Osteocyte (in vitro differentiated cells): ENCODE data around the gene IPO5. TPM values are rescaled to one million over a fixed set of nuclear protein-coding genes. Genes with fewer than 3 reads are reported as not detected.
A peak's percentile ranks its signal among the peaks of the same experiment; 100 is the strongest.

ENCODE experiments used
- DNase-seq: peaks from one replicate; pipeline ENCODE4 v3.0.0; 2021; ENCODE audit warnings: mixed read lengths; ENCODE audit not compliant: unreplicated experiment; ENCODE audit errors: extremely low spot score
- H3K27ac Mint-ChIP-seq: one replicate; pipeline ENCODE4 v1.8.0; 2021; ENCODE audit warnings: mild to moderate bottlenecking, mixed read lengths; ENCODE audit not compliant: unreplicated experiment
- H3K27me3 Mint-ChIP-seq: one replicate; pipeline ENCODE4 v1.8.0; 2021; ENCODE audit warnings: mixed read lengths; ENCODE audit not compliant: unreplicated experiment
- H3K36me3 Mint-ChIP-seq: one replicate; pipeline ENCODE4 v1.8.0; 2021; ENCODE audit warnings: mixed read lengths; ENCODE audit not compliant: unreplicated experiment
- H3K4me1 Mint-ChIP-seq: one replicate; pipeline ENCODE4 v1.8.0; 2021; ENCODE audit warnings: mixed read lengths; ENCODE audit not compliant: unreplicated experiment
- H3K4me3 Mint-ChIP-seq: one replicate; pipeline ENCODE4 v1.8.0; 2021; ENCODE audit warnings: mild to moderate bottlenecking, moderate library complexity, mixed read lengths; ENCODE audit not compliant: unreplicated experiment
- H3K9me3 Mint-ChIP-seq: one replicate; pipeline ENCODE4 v1.8.0; 2021; ENCODE audit warnings: mixed read lengths; ENCODE audit not compliant: unreplicated experiment
- total RNA-seq: library from RNA; stranded (reverse); gene quantifications from 2 replicates; pipeline ENCODE4 v1.2.1, GENCODE V29; 2021
- TF ChIP-seq, protein P1 (sequence below): fragments of 200-600 bp; sonication (generic); IDR thresholded peaks from 2 replicates; pipeline ENCODE4 v1.5.0; 2021; ENCODE audit warnings: antibody characterized with exemption, mild to moderate bottlenecking, moderate library complexity

The IPO5 gene
- total RNA-seq, 1 donor from 2014 or later: 143 TPM

DNA sequence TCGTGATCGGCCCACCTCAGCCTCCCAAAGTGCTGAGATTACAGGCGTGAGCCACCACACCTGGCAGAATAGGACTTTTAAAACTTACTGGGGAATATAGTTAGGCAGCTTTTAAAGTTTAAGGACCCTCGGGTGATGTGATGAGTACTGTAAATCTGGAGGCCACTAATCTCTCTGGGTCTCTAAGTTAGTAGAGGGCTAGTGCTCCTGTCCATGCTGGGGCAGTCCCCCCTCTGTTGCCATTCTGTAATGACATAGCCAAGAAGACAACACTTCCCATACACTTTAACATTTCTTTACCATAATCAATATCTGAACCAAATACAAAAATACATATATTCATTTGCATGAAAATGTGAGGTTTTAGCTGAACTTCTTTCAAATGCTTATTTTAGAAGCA is 65.7 kb downstream of the IPO5 start:
- TF ChIP-seq, protein P1, sequence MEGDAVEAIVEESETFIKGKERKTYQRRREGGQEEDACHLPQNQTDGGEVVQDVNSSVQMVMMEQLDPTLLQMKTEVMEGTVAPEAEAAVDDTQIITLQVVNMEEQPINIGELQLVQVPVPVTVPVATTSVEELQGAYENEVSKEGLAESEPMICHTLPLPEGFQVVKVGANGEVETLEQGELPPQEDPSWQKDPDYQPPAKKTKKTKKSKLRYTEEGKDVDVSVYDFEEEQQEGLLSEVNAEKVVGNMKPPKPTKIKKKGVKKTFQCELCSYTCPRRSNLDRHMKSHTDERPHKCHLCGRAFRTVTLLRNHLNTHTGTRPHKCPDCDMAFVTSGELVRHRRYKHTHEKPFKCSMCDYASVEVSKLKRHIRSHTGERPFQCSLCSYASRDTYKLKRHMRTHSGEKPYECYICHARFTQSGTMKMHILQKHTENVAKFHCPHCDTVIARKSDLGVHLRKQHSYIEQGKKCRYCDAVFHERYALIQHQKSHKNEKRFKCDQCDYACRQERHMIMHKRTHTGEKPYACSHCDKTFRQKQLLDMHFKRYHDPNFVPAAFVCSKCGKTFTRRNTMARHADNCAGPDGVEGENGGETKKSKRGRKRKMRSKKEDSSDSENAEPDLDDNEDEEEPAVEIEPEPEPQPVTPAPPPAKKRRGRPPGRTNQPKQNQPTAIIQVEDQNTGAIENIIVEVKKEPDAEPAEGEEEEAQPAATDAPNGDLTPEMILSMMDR: no peak
- H3K27ac Mint-ChIP-seq: no peak overlapping the region
- no peaks in the 10 kb centered on the region for H3K27me3 Mint-ChIP-seq
- no peak overlapping the region for H3K4me3 Mint-ChIP-seq
- peaks cover 16% of the 10 kb centered on the region for H3K4me1 Mint-ChIP-seq
- no peaks in the 10 kb centered on the region for H3K9me3 Mint-ChIP-seq
- no peak for DNase-seq
- peaks cover 42% of the 10 kb centered on the region for H3K36me3 Mint-ChIP-seq

DNA sequence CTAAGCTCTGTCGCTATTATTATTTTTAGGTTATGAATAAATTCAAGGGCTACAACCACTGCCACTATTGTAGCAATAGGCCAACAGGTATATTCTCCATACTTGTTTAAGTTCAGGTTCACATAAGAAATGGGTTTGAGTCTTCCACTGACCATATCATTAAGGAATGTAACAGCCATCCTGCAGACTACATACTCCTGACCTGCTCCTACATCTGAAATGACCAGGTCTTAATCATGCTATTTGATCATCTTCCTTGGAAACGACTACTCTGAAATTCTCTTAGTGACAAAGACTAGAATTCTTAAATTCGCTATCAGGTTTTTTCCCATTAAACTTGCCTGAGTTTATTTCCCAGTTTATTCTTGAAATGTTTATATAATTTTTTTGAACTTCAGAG is 66.8 kb downstream of the IPO5 start:
- Mint-ChIP-seq H3K36me3 (peaks cover 37% of the 10 kb centered on the region), H3K9me3 (no peaks in the 10 kb centered on the region), H3K4me3 (no peak overlapping the region), H3K27ac (no peak overlapping the region), H3K27me3 (no peaks in the 10 kb centered on the region), H3K4me1 (peaks cover 12% of the 10 kb centered on the region)
- TF ChIP-seq, protein P1: no peak
- no peak for DNase-seq

DNA sequence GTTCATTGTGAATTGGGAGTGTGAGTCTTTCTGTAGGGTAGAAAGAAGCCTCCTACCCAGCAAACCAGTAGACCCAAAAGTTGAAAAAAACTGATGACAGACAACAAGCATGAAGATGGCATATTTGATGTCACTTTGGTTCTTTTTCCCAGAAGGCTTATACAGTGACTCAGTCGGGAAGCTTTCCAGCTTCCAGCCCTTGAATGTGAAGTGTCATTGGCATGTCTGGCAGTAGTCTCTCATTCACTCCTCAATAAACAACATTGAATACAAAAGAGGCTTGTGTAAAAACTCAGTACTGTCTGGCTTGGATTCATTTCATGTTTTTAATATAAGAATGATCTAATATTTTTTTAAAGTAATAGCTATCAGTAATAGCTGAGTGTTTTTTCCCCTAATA is 68.7 kb downstream of the IPO5 start:
- H3K36me3 Mint-ChIP-seq: peaks cover 30% of the 10 kb centered on the region
- no peak overlapping the region for H3K27ac Mint-ChIP-seq
- DNase-seq: no peak
- no peaks in the 10 kb centered on the region for H3K27me3 Mint-ChIP-seq
- no peaks in the 10 kb centered on the region for H3K9me3 Mint-ChIP-seq
- H3K4me3 Mint-ChIP-seq: no peak overlapping the region
- H3K4me1 Mint-ChIP-seq: peaks cover 24% of the 10 kb centered on the region
- TF ChIP-seq, protein P1: no peak

DNA sequence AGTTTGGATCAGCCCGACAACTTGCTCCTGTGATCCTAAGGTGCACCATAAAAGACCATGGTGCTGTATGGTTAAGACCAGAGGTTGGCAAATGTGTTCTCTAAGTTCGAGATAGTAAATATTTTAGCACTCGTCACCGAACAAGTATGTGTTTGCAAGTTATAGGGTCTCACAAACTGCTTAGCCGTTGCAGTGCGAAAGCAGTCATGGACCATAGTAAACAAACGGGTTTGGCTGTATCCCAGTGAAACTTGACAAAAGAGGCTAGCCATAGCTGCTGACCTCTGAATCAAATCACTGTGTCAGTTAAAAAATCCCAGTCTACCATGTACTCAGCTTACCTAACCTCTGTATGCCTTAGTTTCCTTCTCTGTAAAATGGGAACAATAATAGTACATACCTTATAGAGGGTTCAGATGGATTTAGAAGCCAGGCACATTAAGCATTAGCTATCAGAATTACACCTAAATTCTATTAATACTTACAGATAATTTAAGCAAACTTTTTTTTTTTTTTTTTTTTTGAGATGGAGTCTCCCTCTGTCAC is 72.1 kb downstream of the IPO5 start:
- Mint-ChIP-seq H3K9me3 (no peaks in the 10 kb centered on the region), H3K4me1 (peaks cover 24% of the 10 kb centered on the region), H3K36me3 (peaks cover 13% of the 10 kb centered on the region), H3K27me3 (no peaks in the 10 kb centered on the region), H3K27ac (no peak overlapping the region), H3K4me3 (no peak overlapping the region)
- TF ChIP-seq, protein P1: no peak
- no peak for DNase-seq

DNA sequence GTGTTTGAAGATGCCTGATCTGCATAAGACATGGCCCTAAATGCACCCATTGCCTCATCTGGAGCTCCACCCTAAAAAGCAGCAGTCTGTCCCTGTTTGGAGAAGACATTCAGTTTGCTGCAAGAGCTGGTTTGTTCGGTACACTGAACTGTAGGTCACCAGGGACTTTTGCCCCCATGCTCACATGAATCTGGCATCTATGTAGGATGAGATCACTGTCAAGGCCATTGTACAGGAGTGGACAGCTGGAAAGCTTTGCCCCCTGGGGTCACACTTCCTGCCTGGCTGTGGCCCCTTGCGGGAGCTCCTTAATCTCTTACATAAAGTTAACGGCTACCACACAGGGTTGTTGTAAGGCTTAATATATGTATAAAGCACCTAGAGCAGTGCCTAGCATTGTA is 73.0 kb downstream of the IPO5 start:
- no peak for DNase-seq

More for the DNA sequence above, 73.0 kb downstream of the IPO5 start:
- Mint-ChIP-seq H3K4me1 (peaks cover 26% of the 10 kb centered on the region), H3K27ac (peak overlapping the region; percentile 36), H3K27me3 (no peaks in the 10 kb centered on the region), H3K9me3 (no peaks in the 10 kb centered on the region), H3K36me3 (peaks cover 8% of the 10 kb centered on the region), H3K4me3 (no peak overlapping the region)
- TF ChIP-seq, protein P1: no peak
